SK-N-SH (cell line): ENCODE data around the gene MUSK.

ENCODE experiments used
- EZH2phosphoT487 ChIP-seq: fragments of 200-600 bp; sonication (generic); IDR thresholded peaks from 2 replicates; pipeline ENCODE4 v1.6.1; 2017; ENCODE audit warnings: low read depth, mixed run types, mild to moderate bottlenecking, antibody characterized with exemption, moderate library complexity, borderline replicate concordance
- JUND ChIP-seq: IDR thresholded peaks from 2 replicates; pipeline ENCODE4 v1.4.0; 2012
- POLR2AphosphoS5 ChIP-seq: IDR thresholded peaks from 2 replicates; pipeline ENCODE4 v1.6.1; 2012; ENCODE audit warnings: low read depth, low read length
- USF1 ChIP-seq: IDR thresholded peaks from 2 replicates; pipeline ENCODE4 v1.4.0; 2012; ENCODE audit warnings: low read depth, borderline replicate concordance
- TF ChIP-seq, protein P1 (sequence below): fragments of 200-600 bp; sonication (generic); IDR thresholded peaks from 2 replicates; pipeline ENCODE4 v1.6.1; 2017; ENCODE audit warnings: antibody characterized with exemption, mild to moderate bottlenecking, moderate library complexity

DNA sequence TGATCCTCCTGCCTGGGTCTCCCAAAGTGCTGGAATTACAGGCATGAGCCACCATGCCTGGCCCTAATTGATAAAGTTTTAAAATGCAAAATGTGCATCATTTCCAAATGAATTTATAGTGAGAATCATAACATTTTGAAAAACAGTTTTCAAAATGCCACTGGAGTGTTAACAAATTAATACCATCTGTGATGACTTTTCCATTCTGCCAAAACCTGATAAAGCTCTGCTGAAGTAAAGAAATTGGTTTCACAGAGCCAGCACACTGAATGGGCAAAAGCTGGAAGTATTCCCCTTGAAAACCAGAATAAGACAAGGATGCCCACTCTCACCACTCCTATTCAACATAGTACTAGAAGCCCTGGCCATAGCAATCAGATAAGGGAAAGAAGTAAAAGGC, 89.6 kb downstream of the MUSK start:
- TF ChIP-seq, protein P1, sequence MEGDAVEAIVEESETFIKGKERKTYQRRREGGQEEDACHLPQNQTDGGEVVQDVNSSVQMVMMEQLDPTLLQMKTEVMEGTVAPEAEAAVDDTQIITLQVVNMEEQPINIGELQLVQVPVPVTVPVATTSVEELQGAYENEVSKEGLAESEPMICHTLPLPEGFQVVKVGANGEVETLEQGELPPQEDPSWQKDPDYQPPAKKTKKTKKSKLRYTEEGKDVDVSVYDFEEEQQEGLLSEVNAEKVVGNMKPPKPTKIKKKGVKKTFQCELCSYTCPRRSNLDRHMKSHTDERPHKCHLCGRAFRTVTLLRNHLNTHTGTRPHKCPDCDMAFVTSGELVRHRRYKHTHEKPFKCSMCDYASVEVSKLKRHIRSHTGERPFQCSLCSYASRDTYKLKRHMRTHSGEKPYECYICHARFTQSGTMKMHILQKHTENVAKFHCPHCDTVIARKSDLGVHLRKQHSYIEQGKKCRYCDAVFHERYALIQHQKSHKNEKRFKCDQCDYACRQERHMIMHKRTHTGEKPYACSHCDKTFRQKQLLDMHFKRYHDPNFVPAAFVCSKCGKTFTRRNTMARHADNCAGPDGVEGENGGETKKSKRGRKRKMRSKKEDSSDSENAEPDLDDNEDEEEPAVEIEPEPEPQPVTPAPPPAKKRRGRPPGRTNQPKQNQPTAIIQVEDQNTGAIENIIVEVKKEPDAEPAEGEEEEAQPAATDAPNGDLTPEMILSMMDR, result no peak
- no peak for TF ChIP-seq USF1
- no peak for TF ChIP-seq EZH2phosphoT487
- TF ChIP-seq POLR2AphosphoS5, result no peak
- no peak for TF ChIP-seq JUND
